ENCODE measurements around the gene PCNX2.

Gene PCNX2

DNA sequence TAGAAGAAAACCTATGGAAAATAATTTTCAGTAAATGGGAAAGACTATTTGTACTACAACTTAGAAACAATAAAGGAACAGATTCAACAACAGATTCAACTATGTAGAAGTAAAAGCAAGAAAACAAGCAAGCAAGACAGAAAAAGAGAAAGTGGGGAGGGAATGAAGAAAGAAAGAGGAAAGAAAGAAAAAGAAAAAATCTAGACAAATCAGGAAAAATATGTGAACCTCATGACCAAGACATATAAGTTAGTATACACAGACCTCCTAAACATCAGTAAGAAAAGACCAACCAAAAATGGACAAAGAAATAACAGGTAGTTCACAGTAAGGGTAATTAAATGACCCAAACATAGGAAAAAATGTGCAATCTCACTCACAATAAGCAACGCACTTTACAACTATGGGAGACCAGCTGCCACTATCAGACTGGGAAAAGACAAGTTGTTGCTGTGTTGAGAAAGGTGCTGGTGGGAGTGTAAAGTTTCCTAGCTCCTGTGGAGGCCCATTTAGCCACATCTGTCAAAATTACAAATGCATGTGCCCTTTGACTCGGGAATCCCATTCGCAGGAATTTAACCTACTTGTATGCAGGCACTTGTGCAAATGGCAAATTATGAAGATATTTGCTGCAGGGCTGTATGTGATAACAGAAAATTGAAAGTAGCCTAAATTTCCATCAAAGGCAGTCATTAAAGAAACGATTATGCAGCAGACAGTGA is 18.1 kb upstream of the PCNX2 start:
- DNase-seq = no peak

- peak in 1 of 2 donors; percentile 67 for DNase-seq
Observed at GRCh38 chr1:233304489-233305102, 9.1 kb upstream of the PCNX2 start.

- DNase-seq = no peak
Observed at GRCh38 chr1:233300326-233300725, 4.8 kb upstream of the PCNX2 start.

- DNase-seq = no peak
Observed at GRCh38 chr1:233299450-233299849, 3.9 kb upstream of the PCNX2 start.

- DNase-seq = no peak
Observed at GRCh38 chr1:233295975-233296322, 424 bp upstream of the PCNX2 start.

DNA sequence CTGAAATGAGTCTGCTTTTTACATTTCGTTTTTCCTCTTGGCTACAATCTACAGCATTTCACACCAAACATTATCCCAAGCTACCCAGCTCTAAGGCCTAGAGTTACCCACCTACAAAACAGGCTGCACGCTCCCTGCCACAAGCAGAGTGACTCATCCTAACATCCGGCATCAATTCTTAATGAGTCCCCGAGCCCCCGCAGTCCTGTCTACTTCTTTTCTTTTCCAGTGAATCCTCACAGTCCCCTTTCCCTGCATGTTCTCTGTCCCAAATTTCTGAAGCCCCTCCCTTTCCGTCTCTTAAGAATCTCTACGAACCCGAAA is 650 bp downstream of the PCNX2 start:
- peak; percentile 37 to 60 for DNase-seq

DNA sequence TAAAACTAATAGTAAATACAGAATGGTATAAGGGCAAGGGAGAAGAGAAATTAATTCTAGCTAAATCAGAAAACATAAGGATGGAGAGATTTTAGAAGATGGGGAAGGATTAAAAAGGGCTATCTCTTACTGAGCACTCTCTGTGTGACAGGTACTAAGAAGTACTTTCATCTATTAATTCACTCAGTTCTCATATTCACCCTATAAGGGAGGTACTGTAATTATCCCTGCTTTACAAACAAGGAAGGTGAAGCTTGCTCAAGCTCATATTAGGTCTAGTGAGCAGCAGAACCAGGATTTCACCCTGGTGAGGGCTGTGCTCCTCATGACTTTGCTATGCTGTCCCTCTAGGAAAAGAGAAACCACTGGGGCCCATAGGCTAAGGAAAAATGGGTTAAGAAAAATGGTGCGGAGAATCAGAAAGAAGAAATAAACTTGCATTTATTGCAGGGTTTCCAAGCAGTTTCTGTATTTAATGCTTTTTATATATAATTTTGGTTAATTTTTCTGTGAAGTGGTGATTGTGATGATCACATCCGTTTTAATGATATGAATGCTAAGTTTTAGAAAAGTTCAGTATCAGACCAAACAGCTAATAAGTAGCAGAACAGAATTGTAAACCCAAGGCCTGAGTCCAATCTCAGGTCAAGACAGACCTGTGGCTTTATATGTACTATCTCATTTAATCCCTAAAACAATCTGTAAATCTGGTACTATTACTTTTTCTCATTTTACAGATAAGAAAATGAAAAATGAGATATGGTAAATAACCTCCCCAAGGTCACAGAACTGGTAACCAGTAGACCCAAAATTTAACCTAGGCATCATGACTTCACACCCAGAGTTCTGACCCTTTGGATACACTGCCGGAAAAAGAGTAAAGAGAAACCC is 1.7 kb downstream of the PCNX2 start:
- DNase-seq = no peak

DNA sequence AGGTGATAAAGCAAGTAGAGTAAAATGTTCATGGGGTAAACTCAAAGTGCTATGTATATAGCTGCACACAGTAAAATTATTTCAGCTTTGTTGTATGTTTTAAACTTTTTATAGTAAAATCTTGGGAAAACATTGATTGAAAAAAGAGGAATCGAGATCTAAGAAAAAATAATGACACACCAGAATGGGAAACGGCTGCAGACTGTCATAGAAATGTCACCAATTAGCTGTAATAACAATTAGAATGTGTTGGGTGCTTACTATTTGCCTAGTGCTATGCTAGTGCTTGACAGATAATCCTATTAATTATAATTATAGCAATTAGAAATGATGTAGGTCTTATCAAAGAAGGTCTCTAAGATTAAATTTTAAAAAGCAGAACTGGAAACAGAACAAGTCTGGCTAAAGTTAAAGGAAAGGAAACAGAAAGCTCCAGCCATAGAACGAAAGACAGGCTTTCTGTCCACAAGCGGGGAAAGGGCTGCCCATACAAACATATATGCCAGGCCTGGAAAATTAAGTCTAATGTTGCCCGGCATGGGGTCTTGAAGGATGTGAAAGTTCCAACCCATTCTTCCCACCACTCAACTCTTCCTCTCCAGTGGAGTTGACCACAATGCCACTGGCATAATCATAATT is 5.0 kb downstream of the PCNX2 start:
- peak; percentile 49 to 50 for DNase-seq

DNA sequence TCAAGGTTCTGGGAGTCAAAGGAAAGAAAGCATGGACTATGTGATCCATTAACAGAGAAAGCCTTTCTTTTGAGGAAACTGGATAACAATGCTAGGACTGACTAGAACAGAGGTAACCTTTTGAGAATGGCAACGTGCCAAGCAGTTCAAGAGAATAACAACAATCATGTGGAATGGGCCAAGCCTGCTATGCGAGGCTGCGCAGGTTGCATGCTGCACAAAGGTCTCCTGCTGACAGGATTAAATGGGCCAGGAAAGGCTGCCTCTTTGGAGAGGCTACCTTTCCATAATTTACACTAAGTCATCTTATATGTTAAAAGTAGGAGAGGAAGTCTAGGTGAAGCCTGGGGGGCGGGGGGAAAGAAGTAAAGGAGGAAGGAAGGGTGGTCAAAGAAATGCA is 5.8 kb downstream of the PCNX2 start:
- DNase-seq = no peak

- DNase-seq = no peak
Observed at GRCh38 chr1:233282582-233282886, 13.0 kb downstream of the PCNX2 start.

DNA sequence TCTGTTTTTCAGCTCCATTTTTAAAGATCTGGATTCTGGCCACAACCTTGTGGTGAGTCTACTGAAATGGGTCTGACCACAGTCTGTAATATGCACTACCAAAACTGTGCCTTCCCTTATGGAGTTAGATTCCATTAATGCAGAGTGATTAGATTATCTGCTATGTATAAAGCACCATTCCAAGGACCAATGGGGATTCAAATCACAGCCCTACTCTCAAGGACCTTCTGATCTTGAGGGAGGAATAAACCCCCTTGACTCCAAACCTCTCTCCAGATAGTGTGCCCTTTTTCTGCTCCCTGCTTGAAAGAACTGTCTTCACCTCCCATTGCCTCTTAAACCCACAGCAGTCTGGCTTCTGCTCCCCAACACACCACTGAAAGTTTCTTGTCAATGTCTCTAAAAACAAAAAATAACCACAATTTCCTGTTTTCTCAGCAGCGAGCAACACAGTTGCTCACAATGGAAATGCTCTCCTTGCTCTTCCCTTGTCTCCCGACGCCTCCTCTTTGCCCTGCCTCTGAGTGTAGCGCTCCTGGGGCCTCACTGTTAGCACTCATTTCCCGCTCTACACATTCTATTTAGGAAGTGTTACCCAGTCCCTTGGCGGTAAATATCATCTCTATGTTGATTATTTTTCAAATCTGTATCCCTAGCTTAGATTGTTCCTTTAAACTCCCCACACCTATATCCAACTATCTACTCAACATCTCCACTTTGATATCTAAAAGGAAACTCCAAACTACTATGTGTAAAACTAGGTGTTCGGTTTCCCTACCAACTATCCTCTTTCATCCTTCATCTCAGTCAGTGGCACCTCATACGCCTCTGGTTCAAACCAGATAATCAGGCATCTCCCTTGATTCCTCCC is 13.6 kb downstream of the PCNX2 start:
- DNase-seq = peak; percentile 56 to 57

DNA sequence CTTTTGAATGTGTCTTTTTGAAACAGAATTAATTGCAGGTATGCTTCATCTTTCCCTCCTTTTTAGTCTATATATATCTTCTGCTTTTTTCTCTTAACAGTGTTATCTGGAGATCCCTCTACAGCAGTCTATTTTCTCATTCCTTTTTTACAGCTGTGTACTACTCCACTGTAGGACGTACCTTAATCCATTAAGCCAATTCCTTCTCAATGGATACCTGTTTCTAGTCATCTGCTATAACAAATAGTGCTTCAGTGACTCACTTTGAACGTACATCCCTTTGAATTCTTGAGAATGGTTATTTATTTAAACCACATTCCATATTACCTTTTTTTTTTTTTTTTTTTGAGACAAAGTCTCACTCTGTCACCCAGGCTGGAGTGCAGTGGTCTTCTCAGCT is 15.6 kb downstream of the PCNX2 start:
- DNase-seq = no peak

DNA sequence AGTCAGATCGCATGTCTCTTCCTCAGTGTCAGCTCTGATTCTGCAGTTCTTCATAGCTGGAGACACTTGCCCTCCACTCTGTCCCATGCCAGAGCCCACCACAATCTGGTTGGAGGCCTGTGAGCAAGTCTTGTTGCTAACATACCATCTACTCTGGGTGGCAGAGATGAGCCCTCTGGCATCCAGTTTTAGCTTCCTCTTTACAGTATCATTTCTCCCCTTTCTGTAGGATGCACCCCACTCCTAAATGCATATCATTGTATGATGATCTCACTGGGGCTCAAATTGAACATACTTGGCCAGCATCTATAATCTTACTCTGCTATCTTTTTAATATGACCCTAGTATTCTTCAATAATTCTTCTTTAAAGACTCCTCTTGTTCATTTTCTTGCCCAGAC is 16.9 kb downstream of the PCNX2 start:
- peak; percentile 27 to 37 for DNase-seq

DNA sequence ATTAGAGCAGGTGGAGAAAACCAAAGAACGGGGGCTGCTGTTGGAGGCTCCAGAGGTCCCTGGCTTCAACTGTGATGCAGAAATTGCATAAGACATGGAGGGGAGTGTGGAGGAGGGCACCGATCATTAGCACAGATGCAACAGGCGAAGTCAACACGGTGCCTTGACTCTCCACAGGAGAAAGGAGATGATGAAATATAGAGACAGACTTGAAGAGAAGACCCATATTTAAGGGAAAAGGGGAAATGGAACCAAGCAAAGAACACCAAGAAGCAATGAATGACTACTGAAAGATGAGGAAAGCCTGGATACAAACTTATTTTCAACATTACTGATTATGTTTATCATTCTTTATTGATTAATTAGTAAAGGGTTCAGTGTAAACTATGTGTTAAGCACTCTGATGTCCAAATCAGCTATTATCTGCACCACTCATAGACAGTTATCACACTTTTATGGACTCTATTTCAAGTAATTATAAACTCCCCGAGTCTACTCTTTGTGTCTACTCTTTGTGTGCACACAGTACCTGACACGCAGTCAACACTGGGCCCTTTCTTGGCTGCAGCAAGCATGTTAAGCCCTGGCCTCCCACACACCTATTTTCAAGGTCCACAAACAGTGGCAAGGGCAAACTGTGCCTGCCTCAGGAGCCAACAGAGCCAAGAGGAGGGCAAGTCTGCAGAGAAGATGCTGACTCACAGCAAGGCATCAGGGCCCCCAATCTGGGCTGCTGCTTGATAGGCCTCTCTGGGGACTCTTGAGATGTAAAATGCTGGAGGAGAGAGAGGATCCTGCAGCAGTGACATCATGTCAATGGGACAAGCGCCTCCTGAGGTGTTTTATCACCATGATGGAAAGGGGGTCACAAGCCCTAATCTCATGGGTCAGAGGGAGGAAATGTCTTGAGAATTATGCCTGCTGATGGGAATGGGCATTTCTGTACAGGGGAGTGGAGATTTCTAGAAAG is 17.6 kb downstream of the PCNX2 start:
- peak; percentile 4 to 38 for DNase-seq

GRCh38 chr1:233269656-233270055 is 25.9 kb downstream of the PCNX2 start:
- DNase-seq = peak in 1 of 2 donors; percentile 11

- peak in 1 of 2 donors; percentile 25 for DNase-seq
Observed at GRCh38 chr1:233268389-233269022, 27.0 kb downstream of the PCNX2 start.

DNA sequence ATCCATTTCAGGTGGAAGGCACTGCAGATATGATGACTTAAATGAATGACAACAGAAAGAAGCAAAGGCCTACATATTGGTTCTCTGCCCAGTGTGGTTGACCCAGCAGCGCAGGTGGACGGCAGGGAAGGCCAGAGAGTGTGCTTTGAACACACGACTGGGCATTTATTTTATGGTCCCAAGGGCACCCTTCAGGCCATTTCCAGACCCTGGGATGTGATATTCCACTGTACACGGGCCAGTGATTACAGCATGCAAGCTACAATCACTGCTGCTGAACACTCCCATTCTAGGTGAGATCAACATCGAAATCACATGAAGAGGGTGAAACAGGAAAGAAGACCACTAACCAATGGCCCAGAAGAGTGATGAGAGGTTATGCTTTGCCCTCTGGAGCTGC is 33.8 kb downstream of the PCNX2 start:
- no peak for DNase-seq

- DNase-seq = no peak
Observed at GRCh38 chr1:233261206-233261605, 34.3 kb downstream of the PCNX2 start.

- DNase-seq = no peak
Observed at GRCh38 chr1:233257786-233258185, 37.7 kb downstream of the PCNX2 start.

DNA sequence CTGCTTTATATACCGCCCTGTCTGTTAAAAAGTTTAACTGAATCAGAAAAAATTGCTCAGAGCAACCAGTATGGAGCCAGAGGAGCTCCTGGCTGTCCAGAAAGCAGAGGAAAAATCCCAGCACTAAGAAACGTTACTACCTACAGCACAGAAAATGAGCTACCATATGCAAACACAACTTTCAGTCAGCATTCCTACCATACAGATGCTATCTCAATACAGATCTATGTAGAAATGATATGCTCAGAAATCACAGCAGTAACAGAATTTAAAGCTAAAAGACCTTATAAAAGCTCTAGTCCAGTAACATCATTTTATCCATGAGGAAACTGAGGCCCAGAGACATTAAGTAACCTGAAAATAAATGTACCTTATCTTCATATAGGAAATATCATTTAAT is 38.7 kb downstream of the PCNX2 start:
- no peak for DNase-seq

GRCh38 chr1:233256191-233256590 is 39.3 kb downstream of the PCNX2 start:
- DNase-seq = no peak

Measured in inflammatory macrophage treated with lipopolysaccharide for 1 hour (primary cell).